Activated CD4-positive, alpha-beta T cell treated with anti-CD3 and anti-CD28 coated beads for 48 hours (primary cell): ENCODE measurements around the gene TANC1.

Experiments
- DNase-seq: peaks from one replicate; pipeline ENCODE4 v3.0.0-alpha.2; 2020

The TANC1 gene

GRCh38 chr2:158963071-158963470 lies 5.4 kb upstream of the TANC1 start:
- no peak for DNase-seq

- DNase-seq = no peak
Observed at GRCh38 chr2:158965107-158965506, 3.3 kb upstream of the TANC1 start.

- DNase-seq = no peak
Observed at GRCh38 chr2:158965641-158966040, 2.8 kb upstream of the TANC1 start.

GRCh38 chr2:158966312-158966711 lies 2.1 kb upstream of the TANC1 start:
- no peak for DNase-seq

- no peak for DNase-seq
Observed at GRCh38 chr2:158967114-158967730, 1.2 kb upstream of the TANC1 start.

- DNase-seq = no peak
Observed at GRCh38 chr2:158967731-158968395, 577 bp upstream of the TANC1 start.

- DNase-seq = no peak
Observed at GRCh38 chr2:158969162-158969714, 798 bp downstream of the TANC1 start.

- DNase-seq = no peak
Observed at GRCh38 chr2:158969715-158970240, 1.3 kb downstream of the TANC1 start.

GRCh38 chr2:158970241-158970751 lies 1.9 kb downstream of the TANC1 start:
- DNase-seq = no peak

GRCh38 chr2:158973116-158973956 lies 4.9 kb downstream of the TANC1 start:
- DNase-seq = no peak

- DNase-seq = no peak
Observed at GRCh38 chr2:158975271-158975921, 7.0 kb downstream of the TANC1 start.

GRCh38 chr2:158979772-158980171 lies 11.3 kb downstream of the TANC1 start:
- DNase-seq = no peak

GRCh38 chr2:158984604-158985135 lies 16.2 kb downstream of the TANC1 start:
- no peak for DNase-seq

GRCh38 chr2:158988501-158988900 lies 20.1 kb downstream of the TANC1 start:
- DNase-seq = no peak

GRCh38 chr2:158989165-158989564 lies 20.7 kb downstream of the TANC1 start:
- no peak for DNase-seq

- DNase-seq = no peak
Observed at GRCh38 chr2:158990397-158991214, 22.2 kb downstream of the TANC1 start.

- DNase-seq = no peak
Observed at GRCh38 chr2:158993030-158993429, 24.6 kb downstream of the TANC1 start.

- no peak for DNase-seq
Observed at GRCh38 chr2:158993721-158994587, 25.5 kb downstream of the TANC1 start.

GRCh38 chr2:158994920-158995676 lies 26.7 kb downstream of the TANC1 start:
- no peak for DNase-seq

GRCh38 chr2:158995677-158996049 lies 27.2 kb downstream of the TANC1 start:
- DNase-seq = no peak
